CD14-positive monocyte (primary cell): ENCODE results near the gene BMS1. TPM values are rescaled to one million over a fixed set of nuclear protein-coding genes. Genes with fewer than 3 reads are reported as not detected.

Experiments used
- DNase-seq, 3 donors: peaks; one replicate each; pipeline ENCODE4 v3.0.0-alpha.2; 2011 to 2022
- H2AFZ ChIP-seq: 2 replicates; pipeline ENCODE4 v1.6.0; 2012; ENCODE audit warnings: mild to moderate bottlenecking, low read depth, low read length, inconsistent platforms; ENCODE audit not compliant: insufficient read depth, poor library complexity, severe bottlenecking
- H3K27ac ChIP-seq, 2 donors: 1 replicate in 1 of 2; 2 replicates in 1 of 2; pipeline ENCODE4 v1.5.1; 2012 to 2013; ENCODE audit warnings: low read length in 2 of 2, control low read depth in 1 of 2, inconsistent platforms in 1 of 2, low read depth in 1 of 2, mild to moderate bottlenecking in 1 of 2
- H3K27me3 ChIP-seq, 2 donors: one replicate each; pipeline versions ENCODE4 v1.6.0 to v1.6.1; 2011 to 2013; ENCODE audit warnings: low read length in 2 of 2; ENCODE audit not compliant: control insufficient read depth in 2 of 2, insufficient read depth in 2 of 2
- H3K36me3 ChIP-seq, 2 donors: replicated peaks in 1 of 2; 1 replicate in 1 of 2; 2 replicates in 1 of 2; pipeline versions ENCODE4 v1.5.1 to v1.6.1; 2012 to 2013; ENCODE audit warnings: low read length in 2 of 2, control low read depth in 1 of 2, inconsistent platforms in 1 of 2, mild to moderate bottlenecking in 1 of 2; ENCODE audit not compliant: insufficient read depth in 2 of 2, control insufficient read depth in 1 of 2
- H3K4me1 ChIP-seq, 2 donors: 1 replicate in 1 of 2; 2 replicates in 1 of 2; pipeline versions ENCODE4 v1.5.1 to v1.6.1; 2012 to 2013; ENCODE audit warnings: low read length in 2 of 2, control low read depth in 1 of 2, inconsistent platforms in 1 of 2, mild to moderate bottlenecking in 1 of 2, moderate library complexity in 1 of 2; ENCODE audit not compliant: insufficient read depth in 2 of 2, control insufficient read depth in 1 of 2
- H3K4me2 ChIP-seq: replicated peaks from 2 replicates; pipeline ENCODE3; 2012; ENCODE audit warnings: low read length, moderate library complexity, mild to moderate bottlenecking; ENCODE audit not compliant: poor library complexity, severe bottlenecking; ENCODE audit errors: extremely low read depth
- H3K4me3 ChIP-seq, 3 experiments: fragments of 200-600 bp in 1 of 3; sonication (generic) in 1 of 3; replicated peaks in 1 of 3; 1 replicate in 2 of 3; 2 replicates in 1 of 3; pipeline ENCODE4 v1.5.1; 2011 to 2013; ENCODE audit warnings: low read length in 3 of 3, mild to moderate bottlenecking in 3 of 3, control low read depth in 2 of 3, low read depth in 2 of 3, inconsistent platforms in 1 of 3, moderate library complexity in 1 of 3
- H3K79me2 ChIP-seq: 2 replicates; pipeline ENCODE4 v1.6.0; 2012; ENCODE audit warnings: mild to moderate bottlenecking, control low read depth, inconsistent platforms, low read length, moderate library complexity; ENCODE audit not compliant: insufficient read depth
- H3K9ac ChIP-seq: 2 replicates; pipeline ENCODE4 v1.6.0; 2017; ENCODE audit warnings: low read length, mild to moderate bottlenecking; ENCODE audit not compliant: insufficient read depth, poor library complexity, severe bottlenecking
- H3K9me3 ChIP-seq, 2 donors: replicated peaks in 1 of 2; 1 replicate in 1 of 2; 2 replicates in 1 of 2; pipeline versions ENCODE4 v1.5.1 to v1.6.1; 2012 to 2013; ENCODE audit warnings: low read length in 2 of 2, control low read depth in 1 of 2; ENCODE audit not compliant: control insufficient read depth in 1 of 2, insufficient read depth in 1 of 2
- H4K20me1 ChIP-seq: 2 replicates; pipeline ENCODE4 v1.6.0; 2012; ENCODE audit warnings: mild to moderate bottlenecking, low read length, control low read depth, moderate library complexity; ENCODE audit not compliant: insufficient read depth
- H3K27ac Mint-ChIP-seq, 7 donors: one replicate each; pipeline ENCODE4 v1.8.0; 2020; ENCODE audit warnings: mild to moderate bottlenecking in 7 of 7, mixed read lengths in 7 of 7, moderate library complexity in 6 of 7, inconsistent platforms in 2 of 7
- H3K27me3 Mint-ChIP-seq, 3 donors: one replicate each; pipeline ENCODE4 v1.8.0; 2021 to 2022; ENCODE audit warnings: low read depth in 3 of 3, mild to moderate bottlenecking in 3 of 3, mixed read lengths in 3 of 3, moderate library complexity in 3 of 3, inconsistent platforms in 1 of 3
- H3K36me3 Mint-ChIP-seq, 2 donors: one replicate each; pipeline ENCODE4 v1.8.0; 2020; ENCODE audit warnings: mixed read lengths in 2 of 2, inconsistent platforms in 1 of 2, mild to moderate bottlenecking in 1 of 2
- H3K4me1 Mint-ChIP-seq: one replicate; pipeline ENCODE4 v1.8.0; 2020; ENCODE audit warnings: mild to moderate bottlenecking, mixed read lengths
- H3K4me3 Mint-ChIP-seq, 2 donors: one replicate each; pipeline ENCODE4 v1.8.0; 2020; ENCODE audit warnings: mild to moderate bottlenecking in 2 of 2, mixed read lengths in 2 of 2, moderate library complexity in 1 of 2
- H3K9me3 Mint-ChIP-seq, 7 donors: one replicate each; pipeline ENCODE4 v1.8.0; 2020 to 2022; ENCODE audit warnings: mixed read lengths in 7 of 7, mild to moderate bottlenecking in 6 of 7, moderate library complexity in 6 of 7, inconsistent platforms in 2 of 7
- CTCF ChIP-seq: fragments of 200-600 bp; IDR thresholded peaks from one replicate; pipeline ENCODE4 v1.8.0; 2022; ENCODE audit warnings: antibody characterized with exemption, mild to moderate bottlenecking
- WGBS: methylation state at CpG from one replicate; pipeline ENCODE4 v1.1.5; 2013; ENCODE audit warnings: missing lambda C conversion rate; ENCODE audit not compliant: insufficient coverage; 5-methylcytosine and 5-hydroxymethylcytosine counted together
- intact Hi-C, 2 donors: fragments of 100-400 bp; cut with micrococcal nuclease; formaldehyde crosslinking; loops; one replicate each; pipeline versions ENCODE4 v1.15.0 to v1.15.1; 2023
- polyA plus RNA-seq, 3 donors: library from polyadenylated mRNA; depleted of rRNA in 1 of 3; unstranded in 2 of 3; stranded (reverse) in 1 of 3; fragments of 300-500 nt in 2 of 3; fragments of >200 nt in 1 of 3; fragmentation: Illumina TruSeq in 2 of 3; gene quantifications; 1 replicate in 2 of 3; 2 replicates in 1 of 3; pipeline ENCODE4 v1.2.3, GENCODE V29; 2012 to 2021

The BMS1 gene
- polyA plus RNA-seq, 3 donors: 2.4 to 4.6 (median 2.9) TPM

- WGBS: 87% methylated on average over 6 of the region's 6 CpGs
- H3K27ac ChIP-seq: no peak overlapping the region
- no peak overlapping the region for H3K9ac ChIP-seq
- no peaks in the 10 kb centered on the region for H3K9me3 ChIP-seq
- no peak overlapping the region for H2AFZ ChIP-seq
- no peaks in the 10 kb centered on the region for H3K36me3 Mint-ChIP-seq
- H3K4me1 ChIP-seq: peaks cover 2 to 3% of the 10 kb centered on the region in 2 donors
- no peaks in the 10 kb centered on the region for H4K20me1 ChIP-seq
- H3K4me2 ChIP-seq: no peak overlapping the region
- intact Hi-C loops: no loop called here
- H3K36me3 ChIP-seq: no peaks in the 10 kb centered on the region
- no peak overlapping the region for H3K4me3 Mint-ChIP-seq
- no peaks in the 10 kb centered on the region for H3K27me3 ChIP-seq
- peaks cover 8% of the 10 kb centered on the region for H3K4me1 Mint-ChIP-seq
- no peaks in the 10 kb centered on the region for H3K79me2 ChIP-seq
- no peak overlapping the region for H3K27ac Mint-ChIP-seq
- H3K27me3 Mint-ChIP-seq: peaks cover 4 to 6% (median 5%) of the 10 kb centered on the region in 3 donors
- H3K4me3 ChIP-seq: no peak overlapping the region
- peaks cover 0 to 3% (median 0%) of the 10 kb centered on the region in 7 donors for H3K9me3 Mint-ChIP-seq
- DNase-seq: no peak
- no peak for TF ChIP-seq CTCF
These were observed 89.2 kb downstream of the BMS1 start for GRCh38 chr10:42871823-42872222.

GRCh38 chr10:42872865-42873435 is 90.4 kb downstream of the BMS1 start:
- H3K27me3 ChIP-seq: no peaks in the 10 kb centered on the region
- WGBS: 97% methylated on average over 14 of the region's 19 CpGs
- H3K27ac ChIP-seq: no peak overlapping the region
- no peaks in the 10 kb centered on the region for H3K36me3 Mint-ChIP-seq
- DNase-seq: no peak
- TF ChIP-seq CTCF: no peak
- no peaks in the 10 kb centered on the region for H3K36me3 ChIP-seq
- peaks cover 4 to 6% (median 5%) of the 10 kb centered on the region in 3 donors for H3K27me3 Mint-ChIP-seq
- peaks cover 0 to 3% of the 10 kb centered on the region in 2 donors for H3K4me1 ChIP-seq
- no peaks in the 10 kb centered on the region for H3K79me2 ChIP-seq
- H3K9me3 Mint-ChIP-seq: peaks cover 0 to 3% (median 0%) of the 10 kb centered on the region in 7 donors
- no peak overlapping the region for H3K9ac ChIP-seq
- H3K9me3 ChIP-seq: no peaks in the 10 kb centered on the region
- no peak overlapping the region for H3K27ac Mint-ChIP-seq
- H3K4me3 Mint-ChIP-seq: no peak overlapping the region
- no peak overlapping the region for H3K4me3 ChIP-seq
- H4K20me1 ChIP-seq: no peaks in the 10 kb centered on the region
- intact Hi-C loops: no loop called here
- H2AFZ ChIP-seq: no peak overlapping the region
- H3K4me1 Mint-ChIP-seq: peaks cover 5% of the 10 kb centered on the region
- no peak overlapping the region for H3K4me2 ChIP-seq
